ENCODE results near the gene TXNDC8.
"Not testable (repeated sequence)": the region's sequence is repeated elsewhere in the genome, so short reads cannot be mapped to it uniquely, and the experiment has no call there.

The TXNDC8 gene

DNA sequence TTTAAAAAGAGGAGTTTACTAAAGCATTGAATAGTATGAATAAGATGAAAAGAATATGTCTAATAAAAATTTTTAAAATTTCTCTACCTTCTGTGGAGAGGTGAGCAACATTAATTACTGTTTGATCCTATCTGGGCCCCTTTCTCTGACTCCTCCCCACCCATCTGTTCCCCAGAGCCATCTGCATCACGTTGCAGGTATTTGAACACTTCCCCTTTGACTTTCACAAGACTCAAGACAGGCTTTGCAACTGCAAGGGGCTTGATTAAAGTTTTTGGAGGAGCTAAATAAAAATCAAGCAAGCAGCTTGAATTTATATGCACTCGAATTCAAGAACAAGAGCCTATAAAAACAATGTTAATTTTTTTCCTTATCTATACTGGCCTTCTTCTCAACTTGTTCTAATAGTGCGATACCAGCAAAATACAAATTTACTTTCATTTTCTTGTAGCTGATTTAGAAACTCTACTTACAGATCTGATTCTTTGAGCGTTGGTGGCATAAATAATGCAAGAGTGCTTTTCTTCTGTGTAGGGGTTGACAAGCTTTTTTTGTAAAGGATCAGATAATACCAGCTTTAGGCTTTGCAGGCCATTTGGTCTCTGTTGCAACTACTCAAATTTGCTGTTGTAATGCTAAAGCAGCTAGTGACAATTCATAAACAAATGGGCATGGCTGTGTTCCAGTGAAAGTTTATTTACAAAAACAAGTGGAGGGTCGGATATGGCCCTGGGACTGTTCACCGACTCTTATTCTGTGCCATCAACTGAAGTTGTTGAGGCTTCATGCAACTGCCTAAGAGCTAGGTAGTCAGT lies 21.2 kb downstream of the TXNDC8 start:
- TF ChIP-seq, protein P1, sequence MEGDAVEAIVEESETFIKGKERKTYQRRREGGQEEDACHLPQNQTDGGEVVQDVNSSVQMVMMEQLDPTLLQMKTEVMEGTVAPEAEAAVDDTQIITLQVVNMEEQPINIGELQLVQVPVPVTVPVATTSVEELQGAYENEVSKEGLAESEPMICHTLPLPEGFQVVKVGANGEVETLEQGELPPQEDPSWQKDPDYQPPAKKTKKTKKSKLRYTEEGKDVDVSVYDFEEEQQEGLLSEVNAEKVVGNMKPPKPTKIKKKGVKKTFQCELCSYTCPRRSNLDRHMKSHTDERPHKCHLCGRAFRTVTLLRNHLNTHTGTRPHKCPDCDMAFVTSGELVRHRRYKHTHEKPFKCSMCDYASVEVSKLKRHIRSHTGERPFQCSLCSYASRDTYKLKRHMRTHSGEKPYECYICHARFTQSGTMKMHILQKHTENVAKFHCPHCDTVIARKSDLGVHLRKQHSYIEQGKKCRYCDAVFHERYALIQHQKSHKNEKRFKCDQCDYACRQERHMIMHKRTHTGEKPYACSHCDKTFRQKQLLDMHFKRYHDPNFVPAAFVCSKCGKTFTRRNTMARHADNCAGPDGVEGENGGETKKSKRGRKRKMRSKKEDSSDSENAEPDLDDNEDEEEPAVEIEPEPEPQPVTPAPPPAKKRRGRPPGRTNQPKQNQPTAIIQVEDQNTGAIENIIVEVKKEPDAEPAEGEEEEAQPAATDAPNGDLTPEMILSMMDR (IDR thresholded peaks at IDR 0.05; ENCODE audit: low read depth, low read length): no peak
- no peak overlapping the region for H3K4me3 ChIP-seq (ENCODE audit: low read depth, low read length)

DNA sequence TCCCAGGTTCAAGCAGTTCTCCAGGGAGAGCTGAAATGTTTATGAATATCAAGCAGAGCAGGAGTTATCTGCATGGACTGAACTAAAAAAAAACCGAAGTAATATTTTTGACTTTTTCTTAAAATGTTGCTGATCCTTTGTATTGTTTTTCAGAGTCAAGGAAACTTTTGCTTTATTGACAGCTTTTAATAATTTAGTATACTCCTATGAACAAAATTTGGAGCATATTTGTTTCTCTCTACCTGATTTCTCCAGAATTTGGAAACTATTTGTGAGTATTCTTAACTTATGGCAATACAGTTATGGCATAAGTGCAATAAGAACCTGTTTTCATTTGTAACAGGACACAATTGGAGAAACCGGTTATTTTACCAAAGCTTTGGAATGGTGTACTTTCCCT lies 25.7 kb downstream of the TXNDC8 start:
- H3K4me3 ChIP-seq (ENCODE audit: low read depth, low read length): not testable (repeated sequence)

DNA sequence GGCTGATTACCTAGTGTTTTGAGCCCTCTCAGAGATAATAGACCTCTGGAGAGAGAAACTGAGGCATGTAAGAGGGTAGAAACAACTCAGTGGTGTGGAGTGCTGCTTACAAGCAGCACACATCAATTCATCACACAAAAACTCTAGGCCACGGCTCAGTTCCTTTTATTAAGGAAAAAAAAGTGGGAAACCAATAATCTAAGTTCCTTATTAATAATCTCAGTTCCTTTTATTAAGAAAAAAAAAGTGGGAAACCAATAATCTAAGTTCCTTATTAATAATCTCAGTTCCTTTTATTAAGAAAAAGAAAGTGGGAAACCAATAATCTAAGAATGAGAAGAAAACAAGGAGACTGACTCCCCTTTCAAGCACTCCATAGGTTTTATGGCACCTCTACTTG lies 28.0 kb downstream of the TXNDC8 start:
- TF ChIP-seq, protein P1 (IDR thresholded peaks at IDR 0.05; ENCODE audit: low read depth, low read length): no peak

DNA sequence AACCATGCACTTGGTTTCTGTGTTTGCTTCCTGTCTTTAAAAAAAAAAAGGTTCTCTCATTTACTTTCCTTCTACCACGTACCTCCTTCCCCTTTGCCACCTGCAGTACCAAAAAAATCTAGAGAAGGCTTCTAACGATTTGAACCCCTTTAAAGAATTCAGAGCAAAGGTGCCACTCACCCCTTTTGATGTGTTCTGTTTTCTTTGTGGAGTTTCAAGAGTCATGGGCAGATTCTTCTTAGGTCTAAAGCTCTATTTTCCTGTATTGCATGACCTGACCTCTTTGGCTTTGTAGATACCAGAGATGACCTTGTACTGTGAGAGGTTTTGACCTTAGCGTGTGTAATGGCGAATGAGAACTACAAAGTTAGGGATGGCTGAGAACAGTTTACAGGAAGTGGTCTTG lies 29.0 kb downstream of the TXNDC8 start:
- TF ChIP-seq, protein P1 (IDR thresholded peaks at IDR 0.05; ENCODE audit: low read depth, low read length): no peak
- H3K4me3 ChIP-seq (ENCODE audit: low read depth, low read length): no peak overlapping the region

More for the DNA sequence above, 28.0 kb downstream of the TXNDC8 start:
- H3K4me3 ChIP-seq (ENCODE audit: low read depth, low read length): no peak overlapping the region

DNA sequence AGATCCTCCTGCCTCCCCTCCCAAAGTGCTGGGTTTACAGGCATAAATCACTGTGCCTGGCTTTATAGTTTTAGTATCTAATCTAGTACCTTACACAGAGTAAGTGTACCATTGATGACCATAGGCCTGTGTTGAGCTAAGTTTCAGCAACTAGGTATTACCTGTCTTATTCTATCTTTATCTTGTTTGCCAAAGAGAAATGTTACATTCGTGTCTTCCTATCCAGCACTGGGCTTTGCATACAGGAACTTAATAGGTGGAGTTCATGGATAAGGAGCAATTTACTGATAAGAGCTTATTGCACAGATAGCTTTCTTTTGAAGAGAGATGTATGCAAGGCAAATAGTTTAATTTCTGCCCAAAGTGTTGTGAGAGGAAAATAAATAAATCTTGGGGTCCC lies 30.5 kb downstream of the TXNDC8 start:
- H3K4me3 ChIP-seq (ENCODE audit: low read depth, low read length): no peak overlapping the region
- TF ChIP-seq, protein P1 (IDR thresholded peaks at IDR 0.05; ENCODE audit: low read depth, low read length): no peak

DNA sequence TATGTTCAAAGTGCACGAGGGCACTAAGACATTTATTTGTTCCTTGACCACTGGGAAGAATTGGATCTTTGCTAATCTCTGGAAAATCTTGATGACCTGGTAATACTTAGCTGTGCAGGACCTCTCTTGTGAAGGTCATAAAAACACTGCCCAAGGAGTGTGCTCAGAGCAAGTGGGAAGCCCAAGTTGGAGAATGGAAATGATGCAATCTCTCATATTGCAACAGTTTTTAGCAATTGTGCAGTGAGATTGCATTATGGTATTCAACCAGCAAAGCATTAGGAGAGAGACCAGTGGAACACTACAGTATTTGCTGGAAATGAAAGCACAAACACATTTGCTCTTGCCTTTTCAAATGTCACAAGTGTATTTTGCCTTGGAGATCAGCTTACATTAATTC lies 34.5 kb downstream of the TXNDC8 start:
- no peak overlapping the region for H3K4me3 ChIP-seq (ENCODE audit: low read depth, low read length)
- TF ChIP-seq, protein P1 (IDR thresholded peaks at IDR 0.05; ENCODE audit: low read depth, low read length): no peak

DNA sequence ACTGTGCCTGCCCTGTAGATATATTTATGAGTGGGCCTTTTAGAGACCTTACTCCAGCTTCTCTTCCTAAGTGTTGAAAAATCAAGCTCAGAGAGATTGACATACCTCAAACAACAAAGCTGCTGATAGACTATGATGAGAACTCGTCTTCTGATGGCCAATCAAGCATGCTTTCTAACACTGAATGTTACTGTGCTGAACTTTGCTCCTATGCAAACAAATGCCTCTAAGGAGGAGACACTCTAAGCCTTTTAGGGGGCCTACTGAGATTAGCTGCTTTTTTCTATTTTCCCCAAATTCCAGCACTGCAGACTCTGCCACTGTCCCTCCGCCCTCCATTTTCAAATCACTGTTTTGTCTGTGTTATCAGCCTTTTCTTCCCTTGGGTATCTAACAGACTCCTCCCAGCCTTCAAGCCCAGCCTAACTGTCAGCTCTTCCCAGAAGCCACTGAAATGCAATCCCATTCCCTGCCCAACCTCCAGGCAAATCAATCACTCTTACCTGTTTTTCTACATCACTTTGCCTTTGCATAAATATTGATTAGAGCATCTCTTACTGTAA lies 39.5 kb downstream of the TXNDC8 start:
- no peak overlapping the region for H3K4me3 ChIP-seq (ENCODE audit: low read depth, low read length)
- TF ChIP-seq, protein P1 (IDR thresholded peaks at IDR 0.05; ENCODE audit: low read depth, low read length): no peak
